ENCODE data around the gene TBCEL.

The TBCEL gene

GRCh38 chr11:121138259-121138658, 114.4 kb downstream of the TBCEL start:
- DNase-seq (ENCODE audit: insufficient read length, low spot score) (no peak), FAIRE-seq (no peak)
- TF ChIP-seq POLR2AphosphoS5 (IDR thresholded peaks at IDR 0.05; ENCODE audit: low read depth, low read length), result no peak
- peak; percentile 75 for TF ChIP-seq SPI1 (IDR thresholded peaks at IDR 0.05; ENCODE audit: low read depth, low read length)

DNA sequence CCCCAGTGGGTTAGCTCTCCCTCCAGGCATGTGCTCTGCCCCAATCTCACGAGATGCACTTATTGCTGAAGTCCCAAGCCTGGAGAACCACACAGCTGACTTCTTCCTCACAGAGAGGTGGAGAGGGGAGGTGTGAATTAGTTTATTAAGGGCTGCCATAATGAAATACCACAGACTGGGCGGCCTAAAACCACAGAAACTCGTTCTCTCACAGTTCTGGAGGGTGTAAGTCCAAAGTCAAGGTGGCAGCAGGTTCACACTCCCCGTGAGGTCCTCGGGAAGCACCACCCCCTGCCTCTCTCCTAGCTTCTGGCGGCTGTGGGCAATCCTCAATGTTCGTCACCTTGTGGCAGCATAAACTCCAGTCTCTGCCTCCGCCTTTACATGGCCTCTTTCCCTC, 116.5 kb downstream of the TBCEL start:
- FAIRE-seq, result no peak
- no peak for DNase-seq (ENCODE audit: insufficient read length, low spot score)
- no peak for TF ChIP-seq POLR2A (IDR thresholded peaks at IDR 0.05; ENCODE audit: low read depth, low read length)
- TF ChIP-seq PAX5 (IDR thresholded peaks at IDR 0.05; ENCODE audit: insufficient read depth, low read length, severe bottlenecking), result no peak
- no peak for TF ChIP-seq POU2F2 (IDR thresholded peaks at IDR 0.05; ENCODE audit: low read depth, low read length)
- TF ChIP-seq POLR2AphosphoS5 (IDR thresholded peaks at IDR 0.05; ENCODE audit: low read depth, low read length), result no peak
- TF ChIP-seq TAF1 (IDR thresholded peaks at IDR 0.05; ENCODE audit: low read depth, low read length), result no peak
- no peak for TF ChIP-seq SPI1 (IDR thresholded peaks at IDR 0.05; ENCODE audit: low read depth, low read length)
